Hepatocyte (in vitro differentiated cells): ENCODE data around the gene KRTAP19-4. TPM values are rescaled to one million over a fixed set of nuclear protein-coding genes. Genes with fewer than 3 reads are reported as not detected.

Experiments used
- DNase-seq: peaks from one replicate; pipeline ENCODE4 v3.0.0-alpha.2; 2016; ENCODE audit warnings: low spot score
- H2AFZ ChIP-seq: fragments of 200-600 bp; sonication (generic); 2 replicates; pipeline ENCODE4 v1.6.0; 2016; ENCODE audit warnings: antibody characterized with exemption, mild to moderate bottlenecking
- H3K27ac ChIP-seq: fragments of 200-600 bp; sonication (generic); 2 replicates; pipeline ENCODE4 v1.5.1; 2016; ENCODE audit warnings: mild to moderate bottlenecking
- H3K27me3 ChIP-seq: fragments of 200-600 bp; sonication (generic); 2 replicates; pipeline ENCODE4 v1.6.1; 2016
- H3K36me3 ChIP-seq: fragments of 200-600 bp; sonication (generic); replicated peaks from 2 replicates; pipeline ENCODE4 v1.5.1; 2016; ENCODE audit warnings: low read depth; ENCODE audit not compliant: insufficient read depth
- H3K4me1 ChIP-seq: fragments of 200-600 bp; sonication (generic); 2 replicates; pipeline ENCODE4 v1.5.1; 2016; ENCODE audit warnings: mild to moderate bottlenecking, moderate library complexity; ENCODE audit not compliant: insufficient read depth
- H3K4me2 ChIP-seq: fragments of 200-600 bp; sonication (generic); 2 replicates; pipeline ENCODE4 v1.6.0; 2016
- H3K4me3 ChIP-seq: fragments of 200-600 bp; sonication (generic); 2 replicates; pipeline ENCODE4 v1.5.1; 2016; ENCODE audit warnings: mild to moderate bottlenecking
- H3K79me2 ChIP-seq: fragments of 200-600 bp; sonication (generic); 2 replicates; pipeline ENCODE4 v1.6.0; 2017; ENCODE audit warnings: mild to moderate bottlenecking
- H3K9me2 ChIP-seq: fragments of 200-600 bp; sonication (generic); replicated peaks from 2 replicates; pipeline ENCODE4 v1.6.0; 2017; ENCODE audit warnings: mild to moderate bottlenecking; ENCODE audit not compliant: insufficient read depth
- H3K9me3 ChIP-seq: fragments of 200-600 bp; sonication (generic); 2 replicates; pipeline ENCODE4 v1.5.1; 2016; ENCODE audit warnings: low read depth, mild to moderate bottlenecking
- H4K20me1 ChIP-seq: fragments of 200-600 bp; sonication (generic); 2 replicates; pipeline ENCODE4 v1.6.0; 2016; ENCODE audit warnings: mild to moderate bottlenecking; ENCODE audit not compliant: insufficient read depth, poor library complexity, severe bottlenecking
- EZH2 ChIP-seq: fragments of 200-600 bp; sonication (generic); IDR thresholded peaks from 2 replicates; pipeline ENCODE4 v1.6.1; 2016; ENCODE audit warnings: antibody characterized with exemption, mild to moderate bottlenecking, borderline replicate concordance
- EZH2phosphoT487 ChIP-seq: fragments of 200-600 bp; sonication (generic); IDR thresholded peaks from one replicate; pipeline ENCODE4 v1.6.1; 2018; ENCODE audit warnings: antibody characterized with exemption, mild to moderate bottlenecking, low read depth, moderate library complexity; ENCODE audit not compliant: unreplicated experiment, severe bottlenecking
- WGBS: methylation state at CpG from one replicate; pipeline ENCODE4 v1.1.6; 2016; ENCODE audit warnings: low lambda C conversion rate; ENCODE audit errors: missing lambda C conversion rate; 5-methylcytosine and 5-hydroxymethylcytosine counted together
- polyA plus RNA-seq: library from polyadenylated mRNA; unstranded; fragments of >200 nt; fragmentation: Nextera tagmentation; extraction: Ambion mirVana; gene quantifications from 2 replicates; pipeline ENCODE4 v1.2.1, GENCODE V29; 2016
- total RNA-seq: library from RNA; depleted of rRNA; stranded (reverse); fragments of >200 nt; gene quantifications from 2 replicates; pipeline ENCODE4 v1.2.3, GENCODE V29; 2014
- TF ChIP-seq, protein P1 (sequence below): fragments of 200-600 bp; sonication (generic); IDR thresholded peaks from 2 replicates; pipeline ENCODE4 v1.5.1; 2016; ENCODE audit warnings: antibody characterized with exemption, mild to moderate bottlenecking; ENCODE audit not compliant: poor library complexity

KRTAP19-4 gene
- total and polyA plus RNA-seq, 2 experiments from 2014 or later = not detected

DNA sequence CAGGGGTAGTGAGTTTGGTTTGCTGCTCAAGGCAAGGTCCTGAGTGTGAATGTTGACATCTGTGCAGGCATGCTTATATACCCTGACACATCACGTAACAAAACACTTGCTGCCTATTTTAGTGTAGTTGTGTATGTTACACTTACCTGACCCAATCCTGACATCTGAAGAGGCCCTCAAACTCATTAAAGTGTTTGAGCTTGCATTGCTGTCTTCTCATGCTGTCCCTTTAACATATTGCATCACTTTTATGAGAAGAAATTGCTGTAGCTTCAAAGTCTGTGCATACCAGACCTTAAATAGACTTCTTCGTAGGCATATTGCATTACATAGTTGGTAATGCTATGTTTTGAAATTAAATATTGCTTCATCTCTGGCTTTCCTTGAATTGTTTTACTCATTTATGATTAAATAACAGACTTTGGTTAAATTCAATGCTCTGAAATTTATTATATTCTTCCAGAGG lies 5.0 kb downstream of the KRTAP19-4 start, which contains the start of gene KRTAP19-3:
TSS of gene KRTAP19-3 (minus strand) at position 51 of the 466 bp plus-strand sequence. CDS start 56 bp downstream, outside the sequence.
- Histone ChIP-seq H3K4me1 (no peaks in the 10 kb centered on the region), H3K4me3 (no peak within 1 kb of the TSS), H3K4me2 (no peak within 1 kb of the TSS), H3K79me2 (no peaks in the 10 kb centered on the region), H2AFZ (no peak within 1 kb of the TSS), H3K27ac (no peak within 1 kb of the TSS), H3K36me3 (no peaks in the 10 kb centered on the region), H3K27me3 (no peaks in the 10 kb centered on the region), H3K9me3 (no peaks in the 10 kb centered on the region), H3K9me2 (no peaks in the 10 kb centered on the region), H4K20me1 (no peaks in the 10 kb centered on the region)
- DNase-seq = no peak
- 77% methylated on average over 2 of the region's 2 CpGs for WGBS
- TF ChIP-seq EZH2 = no peak
- TF ChIP-seq, protein P1, sequence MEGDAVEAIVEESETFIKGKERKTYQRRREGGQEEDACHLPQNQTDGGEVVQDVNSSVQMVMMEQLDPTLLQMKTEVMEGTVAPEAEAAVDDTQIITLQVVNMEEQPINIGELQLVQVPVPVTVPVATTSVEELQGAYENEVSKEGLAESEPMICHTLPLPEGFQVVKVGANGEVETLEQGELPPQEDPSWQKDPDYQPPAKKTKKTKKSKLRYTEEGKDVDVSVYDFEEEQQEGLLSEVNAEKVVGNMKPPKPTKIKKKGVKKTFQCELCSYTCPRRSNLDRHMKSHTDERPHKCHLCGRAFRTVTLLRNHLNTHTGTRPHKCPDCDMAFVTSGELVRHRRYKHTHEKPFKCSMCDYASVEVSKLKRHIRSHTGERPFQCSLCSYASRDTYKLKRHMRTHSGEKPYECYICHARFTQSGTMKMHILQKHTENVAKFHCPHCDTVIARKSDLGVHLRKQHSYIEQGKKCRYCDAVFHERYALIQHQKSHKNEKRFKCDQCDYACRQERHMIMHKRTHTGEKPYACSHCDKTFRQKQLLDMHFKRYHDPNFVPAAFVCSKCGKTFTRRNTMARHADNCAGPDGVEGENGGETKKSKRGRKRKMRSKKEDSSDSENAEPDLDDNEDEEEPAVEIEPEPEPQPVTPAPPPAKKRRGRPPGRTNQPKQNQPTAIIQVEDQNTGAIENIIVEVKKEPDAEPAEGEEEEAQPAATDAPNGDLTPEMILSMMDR = no peak
- TF ChIP-seq EZH2phosphoT487 = no peak

DNA sequence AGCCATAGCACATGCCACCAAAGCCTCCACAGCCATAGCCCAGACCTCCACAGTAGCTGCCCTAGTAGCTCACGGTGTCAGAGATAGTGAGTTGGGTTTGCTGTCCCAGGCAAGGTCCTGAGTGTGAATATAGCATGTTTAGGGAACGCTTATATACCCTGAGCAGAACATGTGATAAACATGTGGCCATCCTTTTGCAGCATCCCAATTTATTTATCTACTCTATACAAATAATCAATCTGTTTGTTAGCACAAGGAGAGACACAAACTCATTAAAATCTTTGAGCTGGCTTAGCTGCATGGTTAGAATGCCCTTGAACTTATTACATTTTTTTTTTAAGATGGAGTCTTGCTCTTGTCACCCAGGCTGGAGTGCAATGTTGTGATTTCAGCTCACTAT lies 9.6 kb downstream of the KRTAP19-4 start, which contains the start of gene KRTAP19-2:
TSS of gene KRTAP19-2 (minus strand) at position 101 of the 400 bp plus-strand sequence. CDS start at position 13, 88 bp downstream.
- Histone ChIP-seq H2AFZ (no peak within 1 kb of the TSS), H3K79me2 (no peaks in the 10 kb centered on the region), H3K27me3 (no peaks in the 10 kb centered on the region), H3K4me1 (no peaks in the 10 kb centered on the region), H3K9me2 (no peaks in the 10 kb centered on the region), H3K4me2 (no peak within 1 kb of the TSS), H3K27ac (no peak within 1 kb of the TSS), H3K4me3 (no peak within 1 kb of the TSS), H3K9me3 (no peaks in the 10 kb centered on the region), H4K20me1 (no peaks in the 10 kb centered on the region), H3K36me3 (no peaks in the 10 kb centered on the region)
- no peak for DNase-seq
- TF ChIP-seq EZH2 = no peak
- no peak for TF ChIP-seq EZH2phosphoT487
- TF ChIP-seq, protein P1 = no peak
- 84% methylated on average over 2 of the region's 2 CpGs for WGBS

DNA sequence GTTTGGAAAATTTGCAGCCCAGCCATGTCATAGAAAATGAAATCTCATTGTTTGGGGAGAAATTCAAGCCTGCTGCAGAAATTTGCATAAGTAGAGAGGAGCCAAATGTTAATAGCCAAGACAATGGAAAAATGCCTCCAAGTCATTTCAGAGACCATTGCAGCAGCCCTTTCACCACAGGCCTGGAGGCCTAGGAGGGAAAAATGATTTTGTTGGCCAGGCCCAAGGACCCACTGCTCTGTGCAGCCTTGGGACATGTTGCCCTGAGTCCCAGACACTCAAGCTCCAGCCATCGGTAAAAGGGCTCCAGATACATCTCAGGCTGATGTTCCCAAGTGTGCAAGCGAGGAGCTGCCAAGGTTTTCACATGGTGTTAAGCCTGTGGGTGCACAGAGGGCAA lies 10.8 kb downstream of the KRTAP19-4 start:
- Histone ChIP-seq H3K4me2 (no peak overlapping the region), H3K9me2 (no peaks in the 10 kb centered on the region), H3K9me3 (no peaks in the 10 kb centered on the region), H4K20me1 (no peaks in the 10 kb centered on the region), H3K27me3 (no peaks in the 10 kb centered on the region), H3K4me3 (no peak overlapping the region), H3K36me3 (no peaks in the 10 kb centered on the region), H3K79me2 (no peaks in the 10 kb centered on the region), H3K4me1 (no peaks in the 10 kb centered on the region), H2AFZ (no peak overlapping the region), H3K27ac (no peak overlapping the region)
- no peak for TF ChIP-seq EZH2phosphoT487
- TF ChIP-seq, protein P1 = no peak
- TF ChIP-seq EZH2 = no peak
- WGBS = 66% methylated on average over 2 of the region's 2 CpGs
- DNase-seq = no peak
